HepG2 (cell line): ENCODE measurements around the gene OSBPL3. TPM values are rescaled to one million over a fixed set of nuclear protein-coding genes. Genes with fewer than 3 reads are reported as not detected.

Experiments
- ATAC-seq: fragments of 200-7000 bp; cut with Tn5 transposase; 3 replicates; pipeline ENCODE4 v1.9.1; 2020; ENCODE audit warnings: mild to moderate bottlenecking, moderate library complexity
- BruUV-seq: library from RNA; stranded (reverse); fragments of 400-500 nt; replicated peaks from 2 replicates; lab custom pipeline; 2021; lab: Mats Ljungman, UMichigan
- CTCF ChIA-PET: fragments of 300-600 bp; formaldehyde crosslinking; extraction: SDS; loops from one replicate; lab custom pipeline; 2021; ENCODE audit warnings: low total read pairs, inconsistent platforms, low intra/inter-chr PET ratio; lab: Yijun Ruan, JAX
- POLR2A ChIA-PET: fragments of 350-600 bp; sonication (Branson Sonifier 250); formaldehyde crosslinking; loops from one replicate; lab custom pipeline; 2020; ENCODE audit warnings: antibody characterized with exemption, inconsistent platforms; lab: Yijun Ruan, JAX
- DNase-seq: peaks from one replicate; pipeline ENCODE4 v3.0.0-alpha.2; 2015; ENCODE audit warnings: low spot score
- FAIRE-seq: peaks from 3 replicates; lab custom pipeline; 2011; peaks lifted over from hg19 to GRCh38; lab: Jason Lieb, UNC
- H2AFZ ChIP-seq: one replicate; pipeline ENCODE4 v1.6.1; 2011; ENCODE audit warnings: low read length, inconsistent platforms
- H3K27ac ChIP-seq: fragments of 300-600 bp; 3 replicates; pipeline ENCODE4 v1.8.0; 2011; ENCODE audit warnings: mixed run types, mild to moderate bottlenecking, mixed read lengths, low read length, inconsistent platforms; ENCODE audit not compliant: insufficient read depth; ENCODE audit errors: extremely low read length
- H3K27me3 ChIP-seq, 2 experiments: fragments of 200-600 bp in 1 of 2; 2 replicates in 1 of 2; 3 replicates in 1 of 2; pipeline versions ENCODE4 v1.6.0 to v1.8.0; 2011; ENCODE audit warnings: low read length in 2 of 2, mild to moderate bottlenecking in 2 of 2, moderate library complexity in 2 of 2, inconsistent platforms in 1 of 2; ENCODE audit not compliant: insufficient read depth in 2 of 2, control insufficient read depth in 1 of 2
- H3K36me3 ChIP-seq, 2 experiments: fragments of 200-600 bp in 1 of 2; replicated peaks in 1 of 2; 2 replicates in 1 of 2; 3 replicates in 1 of 2; pipeline versions ENCODE4 v1.5.1 to v1.8.0; 2011; ENCODE audit warnings: low read length in 2 of 2, inconsistent platforms in 1 of 2; ENCODE audit not compliant: insufficient read depth in 2 of 2, control insufficient read depth in 1 of 2
- H3K4me1 ChIP-seq: 2 replicates; pipeline ENCODE4 v1.5.1; 2012; ENCODE audit warnings: low read length, inconsistent platforms; ENCODE audit not compliant: insufficient read depth
- H3K4me2 ChIP-seq: 2 replicates; pipeline ENCODE4 v1.6.0; 2011; ENCODE audit warnings: low read depth, low read length, inconsistent platforms
- H3K4me3 ChIP-seq, 3 experiments: fragments of 200-600 bp in 1 of 3; sonication (generic), shearing (Covaris generic) in 1 of 3; replicated peaks in 1 of 3; 2 replicates each; pipeline ENCODE4 v1.5.1; 2011 to 2016; ENCODE audit warnings: low read length in 3 of 3, inconsistent platforms in 2 of 3, low read depth in 2 of 3, mild to moderate bottlenecking in 2 of 3, control low read depth in 1 of 3, mixed read lengths in 1 of 3; ENCODE audit not compliant: insufficient read depth in 1 of 3
- H3K79me2 ChIP-seq: one replicate; pipeline ENCODE4 v1.6.1; 2011; ENCODE audit warnings: low read length, inconsistent platforms; ENCODE audit not compliant: insufficient read depth
- H3K9ac ChIP-seq: 2 replicates; pipeline ENCODE4 v1.6.0; 2011; ENCODE audit warnings: mild to moderate bottlenecking, low read depth, low read length, inconsistent platforms; ENCODE audit not compliant: insufficient read depth
- H3K9me3 ChIP-seq: 2 replicates; pipeline ENCODE4 v1.5.1; 2012; ENCODE audit warnings: mild to moderate bottlenecking, low read length
- H4K20me1 ChIP-seq: 2 replicates; pipeline ENCODE4 v1.6.0; 2011; ENCODE audit warnings: inconsistent platforms, mild to moderate bottlenecking, low read length, moderate library complexity; ENCODE audit not compliant: insufficient read depth
- EP300 ChIP-seq, 3 experiments: sonication (generic) in 1 of 3; formaldehyde crosslinking in 1 of 3; IDR thresholded peaks; 2 replicates each; pipeline versions ENCODE4 v1.5.1 to v1.6.1; 2011 to 2020; ENCODE audit warnings: low read depth in 2 of 3, low read length in 2 of 3, borderline replicate concordance in 1 of 3, improper control_type of control experiment in 1 of 3, mild to moderate bottlenecking in 1 of 3, missing genetic modification reagents in 1 of 3, moderate library complexity in 1 of 3
- ZNF550 ChIP-seq: sonication (generic); formaldehyde crosslinking; IDR thresholded peaks from 2 replicates; pipeline ENCODE4 v1.4.0; 2020; ENCODE audit warnings: mild to moderate bottlenecking, missing genetic modification reagents, borderline replicate concordance
- in situ Hi-C: cut with HindIII; loops from 2 replicates; pipeline ENCODE4 v1.10.0; 2017; ENCODE audit warnings: low pct_unique_long_range_greater_than_20kb; ENCODE audit not compliant: extremely low pct_ligation_motif_present
- intact Hi-C: fragments of 100-400 bp; cut with micrococcal nuclease; formaldehyde crosslinking; loops from one replicate; pipeline ENCODE4 v1.10.0; 2022; ENCODE audit not compliant: unreplicated experiment
- polyA plus RNA-seq, 8 experiments: library from polyadenylated mRNA; depleted of rRNA in 3 of 8; stranded (reverse) in 7 of 8; unstranded in 1 of 8; fragments of >200 nt; fragmentation: Illumina TruSeq in 4 of 8; extraction: Trizol in 4 of 8; gene quantifications; 2 replicates each; pipeline versions ENCODE4 v1.2.1 to v1.2.3, GENCODE V29; 2011 to 2016; ENCODE audit warnings: low read depth in 4 of 8, missing spikeins in 1 of 8, mixed read lengths in 1 of 8; ENCODE audit not compliant: insufficient read depth in 1 of 8
- total RNA-seq, 5 experiments: library from RNA; depleted of rRNA; stranded (reverse); fragments of >200 nt; fragmentation: Illumina TruSeq; extraction: Trizol; gene quantifications; 2 replicates each; pipeline ENCODE4 v1.2.3, GENCODE V29; 2016; ENCODE audit warnings: low read depth in 1 of 5
- TF ChIP-seq, protein P1 (sequence below): sonication (generic); formaldehyde crosslinking; conservative IDR thresholded peaks from 2 replicates; pipeline ENCODE4 v1.4.0; 2020; ENCODE audit warnings: mild to moderate bottlenecking, missing genetic modification reagents, moderate library complexity
- TF ChIP-seq, protein P2 (sequence below): sonication (generic); formaldehyde crosslinking; IDR thresholded peaks from 2 replicates; pipeline ENCODE4 v1.4.0; 2020; ENCODE audit warnings: missing genetic modification reagents, borderline replicate concordance
- TF ChIP-seq, protein P3 (sequence below): sonication (generic); formaldehyde crosslinking; IDR thresholded peaks from 2 replicates; pipeline ENCODE4 v1.5.0; 2020; ENCODE audit warnings: mild to moderate bottlenecking, missing genetic modification reagents, borderline replicate concordance
- TF ChIP-seq, protein P4 (sequence below): sonication (generic); formaldehyde crosslinking; IDR thresholded peaks from one replicate; pipeline ENCODE4 v1.5.1; 2020; ENCODE audit warnings: mild to moderate bottlenecking, missing genetic modification reagents; ENCODE audit errors: not compliant biosample characterization

Gene OSBPL3
- total and polyA plus RNA-seq, 2 of the 13 experiments (the other 11 are each of a cell fraction or from before 2014, with no cell fraction given), result 8.8 to 28.9 TPM

DNA sequence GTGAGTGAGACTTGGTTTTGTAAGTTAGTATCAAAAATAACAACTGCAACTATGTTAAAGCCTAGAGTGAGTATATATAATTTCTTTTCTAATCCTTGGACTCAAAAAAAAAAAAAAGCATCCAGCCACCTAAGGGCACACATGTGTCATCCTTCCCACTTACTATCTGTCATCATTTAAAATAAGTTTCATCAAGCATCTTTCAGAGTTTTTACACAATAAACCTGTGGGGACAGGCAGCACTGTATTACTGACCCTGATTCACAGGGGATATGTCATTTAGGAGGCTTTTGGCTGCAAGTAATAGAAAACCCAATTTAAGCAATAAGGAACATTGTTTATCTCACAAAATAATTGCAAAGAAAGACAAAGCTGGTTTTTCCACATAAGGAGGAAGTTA lies 32.3 kb upstream of the OSBPL3 start:
- DNase-seq (no peak), FAIRE-seq (no peak), ATAC-seq (no peak)
- Histone ChIP-seq H3K36me3 (no peaks in the 10 kb centered on the region), H3K9me3 (no peaks in the 10 kb centered on the region), H3K79me2 (no peaks in the 10 kb centered on the region), H2AFZ (no peak overlapping the region), H4K20me1 (no peaks in the 10 kb centered on the region), H3K4me1 (no peaks in the 10 kb centered on the region), H3K4me3 (no peak overlapping the region), H3K27ac (no peak overlapping the region), H3K27me3 (no peaks in the 10 kb centered on the region), H3K4me2 (no peak overlapping the region), H3K9ac (no peak overlapping the region)
- POLR2A ChIA-PET, result no interaction called here
- no TSS peak for BruUV-seq
- intact Hi-C loops (no loop called here), in situ Hi-C loops (no loop called here)
- CTCF ChIA-PET, result no interaction called here
- TF ChIP-seq, protein P1, sequence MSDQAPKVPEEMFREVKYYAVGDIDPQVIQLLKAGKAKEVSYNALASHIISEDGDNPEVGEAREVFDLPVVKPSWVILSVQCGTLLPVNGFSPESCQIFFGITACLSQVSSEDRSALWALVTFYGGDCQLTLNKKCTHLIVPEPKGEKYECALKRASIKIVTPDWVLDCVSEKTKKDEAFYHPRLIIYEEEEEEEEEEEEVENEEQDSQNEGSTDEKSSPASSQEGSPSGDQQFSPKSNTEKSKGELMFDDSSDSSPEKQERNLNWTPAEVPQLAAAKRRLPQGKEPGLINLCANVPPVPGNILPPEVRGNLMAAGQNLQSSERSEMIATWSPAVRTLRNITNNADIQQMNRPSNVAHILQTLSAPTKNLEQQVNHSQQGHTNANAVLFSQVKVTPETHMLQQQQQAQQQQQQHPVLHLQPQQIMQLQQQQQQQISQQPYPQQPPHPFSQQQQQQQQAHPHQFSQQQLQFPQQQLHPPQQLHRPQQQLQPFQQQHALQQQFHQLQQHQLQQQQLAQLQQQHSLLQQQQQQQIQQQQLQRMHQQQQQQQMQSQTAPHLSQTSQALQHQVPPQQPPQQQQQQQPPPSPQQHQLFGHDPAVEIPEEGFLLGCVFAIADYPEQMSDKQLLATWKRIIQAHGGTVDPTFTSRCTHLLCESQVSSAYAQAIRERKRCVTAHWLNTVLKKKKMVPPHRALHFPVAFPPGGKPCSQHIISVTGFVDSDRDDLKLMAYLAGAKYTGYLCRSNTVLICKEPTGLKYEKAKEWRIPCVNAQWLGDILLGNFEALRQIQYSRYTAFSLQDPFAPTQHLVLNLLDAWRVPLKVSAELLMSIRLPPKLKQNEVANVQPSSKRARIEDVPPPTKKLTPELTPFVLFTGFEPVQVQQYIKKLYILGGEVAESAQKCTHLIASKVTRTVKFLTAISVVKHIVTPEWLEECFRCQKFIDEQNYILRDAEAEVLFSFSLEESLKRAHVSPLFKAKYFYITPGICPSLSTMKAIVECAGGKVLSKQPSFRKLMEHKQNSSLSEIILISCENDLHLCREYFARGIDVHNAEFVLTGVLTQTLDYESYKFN (CRISPR knock-in tag), result no peak
- TF ChIP-seq ZNF550 (CRISPR knock-in tag), result no peak
- TF ChIP-seq, protein P2, sequence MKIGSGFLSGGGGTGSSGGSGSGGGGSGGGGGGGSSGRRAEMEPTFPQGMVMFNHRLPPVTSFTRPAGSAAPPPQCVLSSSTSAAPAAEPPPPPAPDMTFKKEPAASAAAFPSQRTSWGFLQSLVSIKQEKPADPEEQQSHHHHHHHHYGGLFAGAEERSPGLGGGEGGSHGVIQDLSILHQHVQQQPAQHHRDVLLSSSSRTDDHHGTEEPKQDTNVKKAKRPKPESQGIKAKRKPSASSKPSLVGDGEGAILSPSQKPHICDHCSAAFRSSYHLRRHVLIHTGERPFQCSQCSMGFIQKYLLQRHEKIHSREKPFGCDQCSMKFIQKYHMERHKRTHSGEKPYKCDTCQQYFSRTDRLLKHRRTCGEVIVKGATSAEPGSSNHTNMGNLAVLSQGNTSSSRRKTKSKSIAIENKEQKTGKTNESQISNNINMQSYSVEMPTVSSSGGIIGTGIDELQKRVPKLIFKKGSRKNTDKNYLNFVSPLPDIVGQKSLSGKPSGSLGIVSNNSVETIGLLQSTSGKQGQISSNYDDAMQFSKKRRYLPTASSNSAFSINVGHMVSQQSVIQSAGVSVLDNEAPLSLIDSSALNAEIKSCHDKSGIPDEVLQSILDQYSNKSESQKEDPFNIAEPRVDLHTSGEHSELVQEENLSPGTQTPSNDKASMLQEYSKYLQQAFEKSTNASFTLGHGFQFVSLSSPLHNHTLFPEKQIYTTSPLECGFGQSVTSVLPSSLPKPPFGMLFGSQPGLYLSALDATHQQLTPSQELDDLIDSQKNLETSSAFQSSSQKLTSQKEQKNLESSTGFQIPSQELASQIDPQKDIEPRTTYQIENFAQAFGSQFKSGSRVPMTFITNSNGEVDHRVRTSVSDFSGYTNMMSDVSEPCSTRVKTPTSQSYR (CRISPR knock-in tag), result no peak
- TF ChIP-seq, protein P3, sequence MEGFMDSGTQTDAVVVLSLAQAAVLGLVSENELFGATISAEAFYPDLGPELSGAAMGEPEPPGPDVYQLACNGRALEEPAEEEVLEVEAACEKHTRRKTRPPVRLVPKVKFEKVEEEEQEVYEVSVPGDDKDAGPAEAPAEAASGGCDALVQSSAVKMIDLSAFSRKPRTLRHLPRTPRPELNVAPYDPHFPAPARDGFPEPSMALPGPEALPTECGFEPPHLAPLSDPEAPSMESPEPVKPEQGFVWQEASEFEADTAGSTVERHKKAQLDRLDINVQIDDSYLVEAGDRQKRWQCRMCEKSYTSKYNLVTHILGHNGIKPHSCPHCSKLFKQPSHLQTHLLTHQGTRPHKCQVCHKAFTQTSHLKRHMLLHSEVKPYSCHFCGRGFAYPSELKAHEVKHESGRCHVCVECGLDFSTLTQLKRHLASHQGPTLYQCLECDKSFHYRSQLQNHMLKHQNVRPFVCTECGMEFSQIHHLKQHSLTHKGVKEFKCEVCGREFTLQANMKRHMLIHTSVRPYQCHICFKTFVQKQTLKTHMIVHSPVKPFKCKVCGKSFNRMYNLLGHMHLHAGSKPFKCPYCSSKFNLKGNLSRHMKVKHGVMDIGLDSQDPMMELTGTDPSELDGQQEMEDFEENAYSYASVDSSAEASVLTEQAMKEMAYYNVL, result no peak
- TF ChIP-seq EP300 (IDR thresholded peaks at IDR 0.05; ENCODE audit: low read depth in 2 of 2, low read length in 2 of 2), result no peak
- TF ChIP-seq EP300 (CRISPR knock-in tag; IDR thresholded peaks at IDR 0.05; ENCODE audit: borderline replicate concordance), result no peak
- TF ChIP-seq, protein P4, sequence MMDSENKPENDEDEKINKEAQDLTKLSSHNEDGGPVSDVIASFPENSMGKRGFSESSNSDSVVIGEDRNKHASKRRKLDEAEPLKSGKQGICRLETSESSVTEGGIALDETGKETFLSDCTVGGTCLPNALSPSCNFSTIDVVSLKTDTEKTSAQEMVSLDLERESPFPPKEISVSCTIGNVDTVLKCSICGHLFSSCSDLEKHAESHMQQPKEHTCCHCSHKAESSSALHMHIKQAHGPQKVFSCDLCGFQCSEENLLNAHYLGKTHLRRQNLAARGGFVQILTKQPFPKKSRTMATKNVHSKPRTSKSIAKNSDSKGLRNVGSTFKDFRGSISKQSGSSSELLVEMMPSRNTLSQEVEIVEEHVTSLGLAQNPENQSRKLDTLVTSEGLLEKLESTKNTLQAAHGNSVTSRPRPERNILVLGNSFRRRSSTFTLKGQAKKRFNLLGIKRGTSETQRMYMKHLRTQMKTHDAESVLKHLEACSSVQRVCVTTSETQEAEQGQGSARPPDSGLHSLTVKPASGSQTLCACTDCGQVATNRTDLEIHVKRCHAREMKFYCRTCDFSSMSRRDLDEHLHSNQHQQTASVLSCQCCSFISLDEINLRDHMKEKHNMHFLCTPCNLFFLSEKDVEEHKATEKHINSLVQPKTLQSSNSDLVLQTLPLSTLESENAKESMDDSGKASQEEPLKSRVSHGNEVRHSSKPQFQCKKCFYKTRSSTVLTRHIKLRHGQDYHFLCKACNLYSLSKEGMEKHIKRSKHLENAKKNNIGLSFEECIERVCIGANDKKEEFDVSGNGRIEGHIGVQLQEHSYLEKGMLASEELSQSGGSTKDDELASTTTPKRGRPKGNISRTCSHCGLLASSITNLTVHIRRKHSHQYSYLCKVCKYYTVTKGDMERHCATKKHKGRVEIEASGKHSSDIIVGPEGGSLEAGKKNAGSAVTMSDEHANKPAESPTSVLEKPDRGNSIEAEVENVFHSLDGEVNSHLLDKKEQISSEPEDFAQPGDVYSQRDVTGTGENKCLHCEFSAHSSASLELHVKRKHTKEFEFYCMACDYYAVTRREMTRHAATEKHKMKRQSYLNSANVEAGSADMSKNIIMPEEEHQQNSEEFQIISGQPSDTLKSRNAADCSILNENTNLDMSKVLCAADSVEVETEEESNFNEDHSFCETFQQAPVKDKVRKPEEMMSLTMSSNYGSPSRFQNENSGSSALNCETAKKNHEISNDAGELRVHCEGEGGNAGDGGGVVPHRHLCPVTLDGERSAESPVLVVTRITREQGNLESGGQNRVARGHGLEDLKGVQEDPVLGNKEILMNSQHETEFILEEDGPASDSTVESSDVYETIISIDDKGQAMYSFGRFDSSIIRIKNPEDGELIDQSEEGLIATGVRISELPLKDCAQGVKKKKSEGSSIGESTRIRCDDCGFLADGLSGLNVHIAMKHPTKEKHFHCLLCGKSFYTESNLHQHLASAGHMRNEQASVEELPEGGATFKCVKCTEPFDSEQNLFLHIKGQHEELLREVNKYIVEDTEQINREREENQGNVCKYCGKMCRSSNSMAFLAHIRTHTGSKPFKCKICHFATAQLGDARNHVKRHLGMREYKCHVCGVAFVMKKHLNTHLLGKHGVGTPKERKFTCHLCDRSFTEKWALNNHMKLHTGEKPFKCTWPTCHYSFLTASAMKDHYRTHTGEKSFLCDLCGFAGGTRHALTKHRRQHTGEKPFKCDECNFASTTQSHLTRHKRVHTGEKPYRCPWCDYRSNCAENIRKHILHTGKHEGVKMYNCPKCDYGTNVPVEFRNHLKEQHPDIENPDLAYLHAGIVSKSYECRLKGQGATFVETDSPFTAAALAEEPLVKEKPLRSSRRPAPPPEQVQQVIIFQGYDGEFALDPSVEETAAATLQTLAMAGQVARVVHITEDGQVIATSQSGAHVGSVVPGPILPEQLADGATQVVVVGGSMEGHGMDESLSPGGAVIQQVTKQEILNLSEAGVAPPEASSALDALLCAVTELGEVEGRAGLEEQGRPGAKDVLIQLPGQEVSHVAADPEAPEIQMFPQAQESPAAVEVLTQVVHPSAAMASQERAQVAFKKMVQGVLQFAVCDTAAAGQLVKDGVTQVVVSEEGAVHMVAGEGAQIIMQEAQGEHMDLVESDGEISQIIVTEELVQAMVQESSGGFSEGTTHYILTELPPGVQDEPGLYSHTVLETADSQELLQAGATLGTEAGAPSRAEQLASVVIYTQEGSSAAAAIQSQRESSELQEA (CRISPR knock-in tag), result no peak
